SIG-M5 (cell line): ENCODE data around the gene CERT1.
"Not testable (repeated sequence)": the region's sequence is repeated elsewhere in the genome, so short reads cannot be mapped to it uniquely, and the experiment has no call there.

Source experiments
- DNase-seq: peaks from one replicate; lab custom pipeline; 2025; lab: John Stamatoyannopoulos, UW

CERT1 gene

GRCh38 chr5:75348241-75348640 lies 163.2 kb downstream of the CERT1 start:
- no peak for DNase-seq

GRCh38 chr5:75342836-75343235 lies 168.6 kb downstream of the CERT1 start:
- no peak for DNase-seq

- DNase-seq, result no peak
Observed at GRCh38 chr5:75341934-75342333, 169.5 kb downstream of the CERT1 start.

GRCh38 chr5:75340714-75341478 lies 170.5 kb downstream of the CERT1 start:
- no peak for DNase-seq

GRCh38 chr5:75338408-75338807 lies 173.0 kb downstream of the CERT1 start:
- DNase-seq, result no peak

GRCh38 chr5:75337366-75338021 lies 173.9 kb downstream of the CERT1 start:
- no peak for DNase-seq

DNA sequence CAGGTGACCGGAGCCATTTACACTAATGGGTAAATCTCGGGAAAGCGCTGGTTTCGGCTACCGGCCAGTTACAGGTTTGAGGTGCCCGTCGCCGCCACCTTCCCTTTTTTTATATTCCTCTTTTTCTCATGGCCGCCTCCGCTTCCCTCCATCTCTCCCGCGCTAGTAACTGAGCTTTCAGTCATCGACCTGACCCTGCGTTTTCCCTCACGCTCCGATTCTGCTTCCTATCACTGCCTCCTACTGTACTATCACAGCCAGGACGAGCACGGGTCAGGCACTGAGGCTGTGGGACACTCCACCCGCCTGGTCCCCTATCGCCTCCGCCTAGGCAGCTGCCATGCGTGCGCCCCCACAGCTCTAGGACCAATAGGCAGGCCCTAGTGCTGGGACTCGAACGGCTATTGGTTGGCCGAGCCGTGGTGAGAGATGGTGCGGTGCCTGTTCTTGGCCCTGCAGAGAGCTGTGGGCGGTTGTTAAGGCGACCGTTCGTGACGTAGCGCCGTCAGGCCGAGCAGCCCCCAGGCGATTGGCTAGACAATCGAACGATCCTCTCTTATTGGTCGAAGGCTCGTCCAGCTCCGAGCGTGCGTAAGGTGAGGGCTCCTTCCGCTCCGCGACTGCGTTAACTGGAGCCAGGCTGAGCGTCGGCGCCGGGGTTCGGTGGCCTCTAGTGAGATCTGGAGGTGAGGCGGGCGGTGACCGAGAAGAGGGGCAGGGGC lies 174.7 kb downstream of the CERT1 start, which contains the start of gene HMGCR:
HMGCR (plus strand) TSS at position 606 of the 722 bp plus-strand sequence. CDS start 5,386 bp downstream, outside the sequence.
- peak; percentile 99 for DNase-seq

GRCh38 chr5:75335952-75336614 lies 175.3 kb downstream of the CERT1 start:
- DNase-seq, result no peak

DNA sequence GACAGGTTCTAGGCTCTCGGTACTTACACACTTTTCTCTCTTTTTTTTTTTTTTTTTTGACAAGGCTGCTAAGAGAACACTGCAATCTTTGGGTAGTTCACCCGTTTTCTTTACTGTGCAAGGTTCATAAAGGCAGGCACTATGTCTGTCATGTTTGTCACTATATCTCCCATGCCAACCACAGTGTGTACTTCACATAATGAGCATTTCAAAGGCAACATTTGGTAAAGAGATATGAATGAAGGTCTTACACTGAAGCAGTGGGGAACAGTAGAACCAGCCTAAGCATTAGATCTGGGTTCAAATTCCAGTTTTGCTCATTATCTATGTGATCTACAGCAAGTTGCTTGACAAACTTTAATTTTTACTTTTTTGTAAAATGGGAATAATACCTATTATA lies 175.9 kb downstream of the CERT1 start:
- DNase-seq, result no peak

GRCh38 chr5:75334413-75334812 lies 177.0 kb downstream of the CERT1 start:
- not testable (repeated sequence) for DNase-seq

- not testable (repeated sequence) for DNase-seq
Observed at GRCh38 chr5:75333759-75334158, 177.7 kb downstream of the CERT1 start.

DNA sequence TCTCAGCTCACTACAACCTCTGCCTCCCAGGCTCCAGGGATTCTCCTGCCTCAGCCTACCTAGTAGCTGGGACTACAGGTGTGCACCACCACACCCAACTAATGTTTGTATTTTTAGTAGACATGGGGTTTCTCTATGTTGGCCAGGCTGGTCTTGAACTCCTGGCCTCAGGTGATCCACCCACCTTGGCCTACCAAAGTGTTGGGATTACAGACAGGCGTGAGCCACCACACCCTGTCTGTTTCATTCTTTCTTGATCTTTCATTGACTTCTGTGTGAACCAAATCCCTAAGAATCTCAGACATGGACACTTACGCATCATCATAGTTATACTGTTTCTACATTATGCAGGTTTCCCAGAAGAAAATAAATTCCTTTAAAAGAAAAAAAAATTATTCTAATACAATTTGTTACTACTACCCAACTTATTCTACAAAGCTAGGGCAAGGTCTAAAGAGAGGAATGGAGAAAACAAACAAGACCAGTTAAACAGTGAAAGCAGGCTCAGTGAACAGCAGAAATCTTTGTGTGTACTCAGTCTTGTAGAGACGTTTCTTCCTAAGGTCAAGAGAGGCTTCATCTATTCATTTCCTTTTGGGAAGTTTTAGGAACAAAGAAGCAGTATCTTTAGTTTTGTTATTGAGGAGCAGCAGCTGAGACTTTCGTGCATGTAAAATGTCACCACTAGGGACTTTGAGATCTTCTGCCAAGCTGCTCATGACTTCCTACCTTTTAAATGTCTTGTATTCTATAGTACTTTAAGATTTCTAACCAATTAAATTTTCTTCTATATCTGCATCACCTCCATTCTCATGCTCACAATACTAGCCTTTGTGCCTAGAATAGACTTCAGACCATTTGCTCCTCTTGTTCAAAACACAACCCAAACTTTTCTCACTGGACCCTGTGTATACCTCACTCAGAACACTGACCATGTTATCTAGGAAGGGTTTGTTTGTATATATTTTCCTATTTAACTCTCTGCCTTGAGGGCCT lies 180.0 kb downstream of the CERT1 start:
- DNase-seq, result no peak

- no peak for DNase-seq
Observed at GRCh38 chr5:75330404-75330803, 181.0 kb downstream of the CERT1 start.
